OCI-M2 (cell line): ENCODE data around the gene IGFL1.
"Not testable (repeated sequence)": the region's sequence is repeated elsewhere in the genome, so short reads cannot be mapped to it uniquely, and the experiment has no call there.

Experiments used
- DNase-seq: peaks from one replicate; lab custom pipeline; 2025; ENCODE audit not compliant: unreplicated experiment; lab: John Stamatoyannopoulos, UW

IGFL1 gene

DNA sequence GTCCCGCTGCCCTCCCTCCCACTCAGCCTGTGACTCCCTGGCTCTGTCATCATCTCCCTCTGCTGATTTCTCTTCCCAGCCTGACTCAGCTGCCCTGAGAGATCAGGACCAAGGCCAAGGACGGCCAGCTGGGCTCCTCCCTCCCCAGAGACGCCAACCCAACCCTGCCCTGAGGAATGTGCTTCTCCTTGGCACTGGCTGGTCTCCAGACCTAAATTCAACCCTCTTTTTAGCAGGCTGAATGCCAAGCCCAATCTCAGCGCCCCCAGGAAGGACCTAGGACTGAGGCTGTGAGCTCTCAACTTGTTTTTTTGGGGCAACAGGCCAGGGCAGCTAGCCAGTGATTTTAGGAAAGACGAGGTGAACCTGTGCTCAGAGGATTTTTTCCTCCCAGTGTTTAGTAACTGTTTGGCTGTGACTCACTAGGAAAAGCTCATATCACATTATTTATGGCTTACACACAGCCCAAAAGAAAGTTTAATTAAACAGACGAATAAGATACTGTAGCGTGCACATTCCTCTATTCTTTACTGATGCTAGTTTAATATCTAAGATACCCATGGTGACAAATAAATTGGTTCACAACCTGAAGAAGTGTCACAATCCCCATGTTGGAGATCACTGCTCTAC lies 7.4 kb upstream of the IGFL1 start:
- DNase-seq: no peak

GRCh38 chr19:46223787-46224186 lies 5.8 kb upstream of the IGFL1 start:
- not testable (repeated sequence) for DNase-seq

GRCh38 chr19:46224773-46225172 lies 4.8 kb upstream of the IGFL1 start:
- DNase-seq: no peak

- DNase-seq: no peak
Measured at GRCh38 chr19:46225558-46226004, 4.0 kb upstream of the IGFL1 start.

DNA sequence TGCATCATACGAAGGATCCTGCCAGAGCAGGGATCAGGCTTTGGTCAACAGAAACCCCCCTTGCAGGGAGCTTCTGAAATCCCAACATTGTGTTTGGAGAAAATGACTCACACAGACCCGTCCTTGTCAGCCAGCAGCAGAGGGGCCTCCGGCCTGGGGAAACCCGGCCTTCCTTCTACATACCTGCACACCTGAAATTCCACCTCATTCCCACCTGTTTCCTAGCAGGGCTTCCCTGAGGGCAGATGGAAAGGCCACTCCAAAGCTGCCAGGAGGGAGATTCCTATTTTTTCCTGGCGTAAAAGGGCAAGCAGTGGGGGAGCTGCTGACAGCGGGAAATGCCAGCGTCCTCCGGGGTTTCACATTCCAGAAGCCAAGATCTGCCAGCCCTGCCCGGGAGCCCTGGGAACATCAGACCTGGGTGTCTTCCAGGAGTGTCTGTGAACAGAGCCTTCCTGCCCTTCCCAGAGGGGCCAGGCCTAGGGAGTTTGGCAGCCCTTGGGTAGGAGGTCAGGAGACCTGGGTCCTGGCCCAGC lies 3.0 kb upstream of the IGFL1 start:
- no peak for DNase-seq

DNA sequence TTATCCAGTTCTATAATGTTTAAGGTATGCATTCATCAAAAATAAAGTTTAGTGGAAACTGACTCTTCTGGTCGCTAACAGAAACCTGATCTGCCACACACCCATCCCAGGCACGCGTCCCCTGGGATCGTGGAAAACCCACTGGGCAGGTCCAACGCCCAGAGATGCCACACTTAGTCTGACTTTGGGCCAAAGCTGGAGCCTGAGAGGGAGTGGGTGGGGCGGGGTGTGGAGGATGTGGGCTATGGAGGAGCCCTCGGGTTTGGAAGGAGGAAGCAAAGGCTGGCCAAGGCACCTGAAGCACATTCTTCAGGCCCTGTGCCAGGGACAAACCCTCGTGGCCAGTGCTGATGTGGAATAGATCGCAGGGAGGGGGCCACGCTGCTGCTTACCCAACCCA lies 2.5 kb downstream of the IGFL1 start:
- no peak for DNase-seq

DNA sequence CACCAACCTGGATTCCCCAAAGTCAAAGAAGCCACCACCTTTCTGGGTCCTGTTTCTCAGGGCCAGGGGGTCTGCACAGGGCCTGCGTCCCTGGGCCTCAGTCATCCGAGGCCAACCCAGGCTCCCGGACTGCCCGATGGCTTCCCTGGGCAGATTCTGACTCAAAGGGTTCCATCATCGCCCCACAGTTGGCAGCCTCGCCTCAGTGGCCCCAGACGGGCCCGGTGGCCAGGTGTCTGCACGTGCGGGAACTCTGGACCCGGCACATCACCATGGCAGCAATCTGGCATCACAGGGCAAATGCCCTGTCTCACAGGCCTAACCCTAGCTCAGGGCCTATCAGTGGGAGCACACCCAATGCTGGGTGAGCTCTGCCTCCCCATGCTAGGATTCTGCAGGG lies 2.9 kb downstream of the IGFL1 start:
- DNase-seq: no peak

DNA sequence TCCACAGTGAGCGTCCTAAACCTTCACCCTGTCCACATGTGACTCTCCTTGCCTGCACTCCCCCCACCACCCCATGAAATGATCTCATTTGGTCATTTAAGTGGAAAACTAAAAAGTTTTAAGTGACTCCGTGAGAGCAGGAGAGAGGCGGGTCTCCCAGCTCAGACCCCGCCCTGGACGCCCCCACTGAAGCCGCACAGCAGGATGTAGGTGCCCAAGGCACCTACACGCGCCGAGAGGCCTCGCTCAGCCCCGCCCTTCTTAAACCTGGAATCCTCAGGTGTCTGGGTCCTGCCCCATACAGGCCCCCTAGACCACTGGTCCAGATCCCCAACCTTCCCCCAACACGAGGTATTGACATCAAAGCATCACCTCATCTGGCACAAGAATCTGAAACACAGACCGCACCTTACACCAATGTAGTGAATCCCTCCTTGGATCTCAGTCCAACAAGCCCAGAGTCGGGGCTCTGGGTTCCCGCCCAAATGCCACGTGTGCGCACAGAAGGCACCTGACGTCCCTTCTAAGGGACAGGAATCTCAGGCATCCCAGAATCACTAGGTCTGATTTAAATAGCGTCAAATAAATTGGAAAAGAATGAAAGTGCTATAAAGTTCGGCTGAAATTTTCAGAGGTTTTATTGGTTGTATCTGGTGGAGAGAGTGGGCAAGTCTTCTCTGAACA lies 3.5 kb downstream of the IGFL1 start:
- DNase-seq: no peak

- not testable (repeated sequence) for DNase-seq
Measured at GRCh38 chr19:46233871-46234270, 4.3 kb downstream of the IGFL1 start.

DNA sequence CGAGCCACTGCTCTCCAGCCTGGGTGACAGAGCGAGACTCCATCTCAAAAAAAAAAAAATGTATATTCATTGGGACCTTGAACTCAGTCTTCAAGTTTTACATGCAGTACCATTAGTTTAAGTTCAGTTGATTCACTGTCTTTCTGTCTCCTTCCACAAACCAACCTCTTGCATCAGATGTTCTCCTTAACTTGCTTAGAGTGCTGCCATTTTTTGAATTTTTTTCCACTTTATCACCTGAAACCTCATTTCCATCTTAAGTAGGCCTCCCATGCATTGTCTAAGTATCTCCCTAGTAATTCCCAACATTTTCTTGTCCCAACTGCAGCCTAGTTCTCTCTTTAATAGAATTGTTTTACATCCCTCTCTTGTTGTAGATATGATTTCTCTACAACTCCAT lies 8.6 kb downstream of the IGFL1 start:
- DNase-seq: not testable (repeated sequence)

DNA sequence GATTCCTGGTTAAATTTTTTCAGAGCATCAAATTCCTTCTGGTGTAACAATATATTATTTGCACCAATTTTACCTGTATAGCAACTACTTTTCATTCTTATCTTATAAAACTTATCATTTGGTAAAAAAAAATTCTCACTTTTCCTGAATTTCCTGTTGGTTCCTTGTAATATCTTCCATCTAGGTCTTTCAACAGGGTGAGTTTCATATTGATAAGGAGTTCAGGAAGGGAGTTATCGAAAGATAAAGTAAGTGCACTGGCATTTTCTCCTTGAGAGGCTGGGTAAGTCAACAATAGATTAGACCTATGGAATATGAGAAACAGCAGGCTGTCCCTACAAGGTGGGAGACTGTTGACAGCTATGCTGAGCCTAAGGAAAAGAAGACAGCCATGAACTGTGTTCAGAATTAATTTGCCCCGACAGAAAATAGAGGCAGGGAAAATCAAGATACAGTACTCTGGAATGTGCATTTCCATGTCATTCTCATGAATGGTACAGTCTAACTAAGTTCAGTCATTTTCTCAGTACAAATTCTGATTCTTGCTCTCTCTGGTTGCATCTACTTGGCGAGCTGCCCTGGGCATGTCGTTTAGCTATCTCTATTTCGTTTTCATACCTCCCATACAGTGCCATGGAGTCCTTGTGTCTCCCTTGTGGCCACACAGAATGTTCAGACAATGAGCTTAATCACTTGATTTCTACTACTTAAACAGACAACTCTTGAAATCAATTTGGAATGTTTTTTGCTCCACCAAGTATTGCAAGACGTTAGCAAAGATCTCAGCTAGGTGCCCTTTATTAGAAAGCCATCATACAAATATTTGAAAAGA lies 9.9 kb downstream of the IGFL1 start:
- DNase-seq: no peak

DNA sequence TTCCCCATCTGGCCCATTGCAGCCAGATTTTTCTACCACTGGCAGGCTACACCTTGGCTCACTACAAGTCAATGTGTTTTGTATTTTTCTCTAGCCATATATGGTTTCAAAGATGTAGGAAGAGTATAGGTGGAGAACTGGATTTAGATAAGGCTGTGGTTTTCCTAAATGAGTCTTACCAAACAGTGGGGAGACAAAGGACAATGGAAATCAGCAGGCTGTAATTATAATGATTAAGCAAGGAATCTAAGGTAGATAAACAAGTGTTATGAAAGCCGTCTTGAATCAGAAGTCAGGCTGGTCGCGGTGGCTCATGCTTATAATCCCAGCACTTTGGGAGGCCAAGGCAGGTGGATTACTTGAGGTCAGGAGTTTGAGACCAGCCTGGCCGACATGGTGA lies 11.2 kb downstream of the IGFL1 start:
- no peak for DNase-seq

GRCh38 chr19:46241626-46242025 lies 12.1 kb downstream of the IGFL1 start:
- no peak for DNase-seq

DNA sequence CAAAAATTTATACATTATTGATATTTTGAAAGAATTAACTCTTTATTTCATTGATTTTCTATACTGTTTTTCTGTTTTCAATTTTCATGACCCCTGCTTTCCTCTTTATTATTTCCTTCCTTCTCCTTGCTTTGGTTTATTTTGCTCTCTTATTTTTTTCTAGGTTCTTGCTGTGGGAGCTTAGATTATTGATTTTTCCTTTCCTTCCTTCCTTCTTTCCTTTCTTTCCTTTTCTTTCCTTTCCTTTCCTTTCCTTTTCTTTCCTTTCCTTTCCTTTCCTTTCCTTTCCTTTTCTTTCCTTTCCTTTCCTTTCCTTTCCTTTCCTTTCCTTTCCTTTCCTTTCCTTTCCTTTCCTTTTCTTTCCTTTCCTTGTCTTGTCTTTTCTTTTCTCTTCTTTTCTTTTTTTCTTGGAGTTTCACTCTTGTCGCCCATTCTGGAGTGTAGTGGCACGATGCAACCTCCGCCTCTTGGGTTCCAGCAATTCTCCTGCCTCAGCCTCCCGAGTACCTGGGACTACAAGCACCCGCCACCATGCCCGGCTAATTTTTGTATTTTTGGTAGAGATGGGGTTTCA lies 13.6 kb downstream of the IGFL1 start:
- not testable (repeated sequence) for DNase-seq

DNA sequence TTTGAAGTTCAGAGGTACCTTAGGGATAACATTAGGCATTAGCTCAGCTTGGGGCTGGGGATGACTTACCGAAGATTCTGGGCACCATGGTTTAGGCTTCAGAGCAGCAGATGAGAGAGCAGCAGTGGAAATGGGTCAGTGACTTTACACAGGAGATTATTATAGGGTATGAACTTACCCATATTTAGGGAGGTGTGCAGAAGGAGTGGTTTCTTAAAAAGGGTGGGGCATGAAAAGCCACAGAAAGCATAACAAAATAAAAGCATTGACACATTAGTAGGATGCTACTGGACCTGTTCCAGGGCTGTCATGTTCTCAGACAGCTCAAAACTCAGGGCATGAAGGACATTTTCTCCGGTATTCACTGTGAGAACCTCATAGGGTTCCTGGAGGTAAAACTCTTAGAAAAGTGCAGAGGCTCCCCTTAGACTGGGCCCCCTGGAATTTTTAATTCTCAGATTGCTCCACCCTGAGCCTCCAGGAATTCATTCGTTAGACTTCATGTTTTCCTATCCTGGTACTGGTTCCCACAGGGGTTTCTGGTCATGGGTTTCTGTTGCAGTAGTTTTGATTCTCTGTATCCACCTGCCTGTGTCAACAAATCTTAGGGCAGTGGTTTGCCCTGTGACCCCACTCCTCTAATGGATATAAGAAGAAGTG lies 20.7 kb downstream of the IGFL1 start:
- no peak for DNase-seq

GRCh38 chr19:46251416-46251815 lies 21.9 kb downstream of the IGFL1 start:
- no peak for DNase-seq

DNA sequence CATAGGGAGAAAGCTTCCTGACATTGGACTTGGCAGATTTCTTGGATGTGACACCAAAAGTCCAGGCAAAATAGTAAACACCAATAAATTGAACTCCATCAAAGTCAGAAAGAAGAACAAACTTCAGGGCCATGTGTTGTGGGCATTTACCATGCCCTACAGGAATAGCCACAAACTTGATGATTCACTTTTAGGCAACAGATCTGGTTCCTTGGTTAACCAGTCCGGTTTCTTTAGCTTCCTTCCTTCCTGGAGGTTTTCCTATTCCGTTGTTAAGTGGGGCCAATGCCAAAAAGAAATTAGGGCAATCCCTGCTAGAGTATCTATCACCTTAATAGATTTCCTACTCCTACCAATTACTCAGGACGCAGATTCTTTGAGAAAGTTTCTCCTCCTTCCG lies 25.2 kb downstream of the IGFL1 start:
- no peak for DNase-seq

- DNase-seq: no peak
Measured at GRCh38 chr19:46256855-46257254, 27.3 kb downstream of the IGFL1 start.

- not testable (repeated sequence) for DNase-seq
Measured at GRCh38 chr19:46261501-46261900, 32.0 kb downstream of the IGFL1 start.

GRCh38 chr19:46262684-46263296 lies 33.2 kb downstream of the IGFL1 start:
- not testable (repeated sequence) for DNase-seq
